Tibial nerve (tissue), 4 donors: ENCODE measurements around the gene ELMO1. TPM values are rescaled to one million over a fixed set of nuclear protein-coding genes. Genes with fewer than 3 reads are reported as not detected.

Source experiments
- DNase-seq, 2 donors: peaks; one replicate each; pipeline ENCODE4 v3.0.0-alpha.2; 2019; ENCODE audit warnings: low spot score in 2 of 2
- H3K27ac ChIP-seq, 4 donors: fragments of 200-600 bp; sonication (generic) in 3 of 4; one replicate each; pipeline ENCODE4 v1.5.1; 2017 to 2019; ENCODE audit warnings: mild to moderate bottlenecking in 1 of 4
- H3K27me3 ChIP-seq, 2 donors: fragments of 200-600 bp; sonication (generic) in 1 of 2; one replicate each; pipeline versions ENCODE4 v1.5.1 to v1.6.0; 2017 to 2019
- H3K36me3 ChIP-seq, 3 donors: fragments of 200-600 bp; sonication (generic); one replicate each; pipeline ENCODE4 v1.5.1; 2018 to 2019
- H3K4me1 ChIP-seq, 4 donors: fragments of 200-600 bp; sonication (generic) in 3 of 4; one replicate each; pipeline ENCODE4 v1.5.1; 2017 to 2019
- H3K4me3 ChIP-seq, 4 donors: fragments of 200-600 bp; sonication (generic) in 3 of 4; one replicate each; pipeline ENCODE4 v1.5.1; 2017 to 2019; ENCODE audit warnings: mild to moderate bottlenecking in 1 of 4, moderate library complexity in 1 of 4
- H3K9me3 ChIP-seq, 4 donors: fragments of 200-600 bp; sonication (generic) in 3 of 4; one replicate each; pipeline ENCODE4 v1.5.1; 2017 to 2019
- CTCF ChIP-seq, 5 experiments: fragments of 200-600 bp in 3 of 5; fragments of 450-650 bp in 2 of 5; sonication (generic) in 3 of 5; IDR thresholded peaks; one replicate each; pipeline ENCODE4 v1.5.1; 2016 to 2019; ENCODE audit warnings: antibody characterized with exemption in 5 of 5, mild to moderate bottlenecking in 3 of 5, moderate library complexity in 2 of 5
- EP300 ChIP-seq, 2 donors: sonication (generic); formaldehyde crosslinking; IDR thresholded peaks; one replicate each; pipeline ENCODE4 v1.6.1; 2017; ENCODE audit warnings: antibody characterized with exemption in 2 of 2, mild to moderate bottlenecking in 1 of 2
- POLR2A ChIP-seq, 2 donors: fragments of 450-650 bp; IDR thresholded peaks; one replicate each; pipeline ENCODE4 v1.6.1; 2017; ENCODE audit warnings: antibody characterized with exemption in 2 of 2, mild to moderate bottlenecking in 2 of 2, moderate library complexity in 2 of 2
- WGBS, 2 donors: methylation state at CpG; one replicate each; pipeline ENCODE4 v1.1.5; 2018; 5-methylcytosine and 5-hydroxymethylcytosine counted together
- total RNA-seq, 4 donors: library from RNA; depleted of rRNA; stranded (reverse); fragments of >200 nt; gene quantifications; one replicate each; pipeline ENCODE4 v1.1.0, GENCODE V29; 2016

The ELMO1 gene
- total RNA-seq, 4 donors from 2014 or later = 196 to 328 (median 268) TPM

GRCh38 chr7:37097276-37097675 lies 351.4 kb downstream of the ELMO1 start:
- whole genome bisulfite sequencing, 2 donors = 90 to 94% methylated on average over 8 of the region's 8 CpGs
- H3K27ac ChIP-seq = no peak overlapping the region
- no peaks in the 10 kb centered on the region for H3K27me3 ChIP-seq
- no peak for DNase-seq
- no peak overlapping the region for H3K4me3 ChIP-seq
- peaks cover 0 to 26% (median 0%) of the 10 kb centered on the region in 3 donors for H3K36me3 ChIP-seq
- TF ChIP-seq EP300 (IDR thresholded peaks at IDR 0.05) = no peak
- TF ChIP-seq POLR2A (IDR thresholded peaks at IDR 0.05) = no peak
- no peak for TF ChIP-seq CTCF (IDR thresholded peaks at IDR 0.05)
- no peaks in the 10 kb centered on the region for H3K9me3 ChIP-seq
- peaks cover 0 to 15% (median 6%) of the 10 kb centered on the region in 4 donors for H3K4me1 ChIP-seq

GRCh38 chr7:37096341-37096740 lies 352.3 kb downstream of the ELMO1 start:
- no peak for DNase-seq
- H3K9me3 ChIP-seq = no peaks in the 10 kb centered on the region
- H3K36me3 ChIP-seq = peaks cover 0 to 26% (median 0%) of the 10 kb centered on the region in 3 donors
- 89 to 93% methylated on average over 6 of the region's 6 CpGs for WGBS, 2 donors
- peaks cover 0 to 8% (median 3%) of the 10 kb centered on the region in 4 donors for H3K4me1 ChIP-seq
- no peak for TF ChIP-seq EP300 (IDR thresholded peaks at IDR 0.05)
- TF ChIP-seq CTCF (IDR thresholded peaks at IDR 0.05) = no peak
- TF ChIP-seq POLR2A (IDR thresholded peaks at IDR 0.05) = no peak
- H3K27me3 ChIP-seq = no peaks in the 10 kb centered on the region
- H3K4me3 ChIP-seq = no peak overlapping the region
- H3K27ac ChIP-seq = no peak overlapping the region

DNA sequence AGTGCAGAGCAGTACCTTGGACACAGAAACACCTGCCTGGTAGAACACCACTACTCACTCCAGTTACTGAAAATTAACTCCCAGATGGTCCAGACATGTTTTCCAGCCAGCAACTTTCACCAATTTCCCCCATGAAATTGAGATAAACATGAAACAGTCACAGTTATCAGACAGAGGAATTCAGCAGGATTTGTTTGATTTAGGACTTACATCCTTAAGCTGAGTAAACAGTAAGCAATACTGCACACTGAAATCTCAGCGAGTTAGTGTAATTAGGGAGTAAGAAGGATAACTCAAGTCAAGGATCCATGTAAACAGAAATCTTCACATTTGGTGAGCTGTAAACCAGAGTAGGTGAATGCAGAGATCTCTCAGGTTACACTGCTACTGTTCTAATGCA lies 353.5 kb downstream of the ELMO1 start:
- H3K27ac ChIP-seq = no peak overlapping the region
- no peaks in the 10 kb centered on the region for H3K9me3 ChIP-seq
- no peak for DNase-seq
- H3K4me1 ChIP-seq = peaks cover 0 to 5% (median 2%) of the 10 kb centered on the region in 4 donors
- no peaks in the 10 kb centered on the region for H3K27me3 ChIP-seq
- H3K36me3 ChIP-seq = peaks cover 0 to 26% (median 0%) of the 10 kb centered on the region in 3 donors
- no peak overlapping the region for H3K4me3 ChIP-seq
- no peak for TF ChIP-seq CTCF (IDR thresholded peaks at IDR 0.05)
- no peak for TF ChIP-seq POLR2A (IDR thresholded peaks at IDR 0.05)
- no peak for TF ChIP-seq EP300 (IDR thresholded peaks at IDR 0.05)
- 85 to 89% methylated on average over 1 of the region's 1 CpG for WGBS, 2 donors

GRCh38 chr7:37093257-37093656 lies 355.4 kb downstream of the ELMO1 start:
- peaks cover 0 to 9% (median 2%) of the 10 kb centered on the region in 4 donors for H3K4me1 ChIP-seq
- H3K27ac ChIP-seq = no peak overlapping the region
- H3K36me3 ChIP-seq = peaks cover 0 to 26% (median 0%) of the 10 kb centered on the region in 3 donors
- no peak for TF ChIP-seq POLR2A (IDR thresholded peaks at IDR 0.05)
- TF ChIP-seq EP300 (IDR thresholded peaks at IDR 0.05) = no peak
- no peak for TF ChIP-seq CTCF (IDR thresholded peaks at IDR 0.05)
- no peaks in the 10 kb centered on the region for H3K9me3 ChIP-seq
- no peak overlapping the region for H3K4me3 ChIP-seq
- no peaks in the 10 kb centered on the region for H3K27me3 ChIP-seq
- no peak for DNase-seq

DNA sequence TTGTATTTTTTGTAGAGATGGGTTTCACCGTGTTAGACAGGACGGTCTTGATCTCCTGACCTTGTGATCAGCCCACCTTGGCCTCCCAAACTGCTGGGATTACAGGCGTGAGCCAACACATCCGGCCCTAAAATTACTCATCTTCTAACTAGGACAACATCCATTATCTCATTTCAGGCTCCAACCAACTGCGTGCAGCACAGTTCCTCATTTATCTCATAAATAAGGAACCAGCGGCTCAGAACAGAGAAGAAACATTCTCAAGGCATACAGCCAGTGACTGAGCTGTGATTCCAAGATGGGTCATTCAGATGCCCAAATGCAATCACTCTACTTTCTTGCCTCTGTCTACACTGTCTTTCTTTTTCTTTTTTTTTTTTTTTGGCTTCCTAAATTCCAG lies 356.1 kb downstream of the ELMO1 start:
- WGBS, 2 donors = 81 to 86% methylated on average over 6 of the region's 6 CpGs
- Histone ChIP-seq H3K36me3 (peaks cover 0 to 26% (median 0%) of the 10 kb centered on the region in 3 donors), H3K27me3 (no peaks in the 10 kb centered on the region), H3K4me3 (no peak overlapping the region), H3K4me1 (peaks cover 0 to 9% (median 2%) of the 10 kb centered on the region in 4 donors), H3K9me3 (no peaks in the 10 kb centered on the region), H3K27ac (no peak overlapping the region)
- no peak for DNase-seq
- TF ChIP-seq POLR2A (IDR thresholded peaks at IDR 0.05) (no peak), EP300 (IDR thresholded peaks at IDR 0.05) (no peak), CTCF (IDR thresholded peaks at IDR 0.05) (no peak)
